Activated naive CD4-positive, alpha-beta T cell treated with anti-CD3 and anti-CD28 coated beads, Interleukin-2, amount 50 U/mL, for 24 hours (primary cell): ENCODE measurements around the gene RGS7.

Experiments used
- H3K27ac Mint-ChIP-seq: one replicate; pipeline ENCODE4 v1.8.0; 2021; ENCODE audit warnings: mild to moderate bottlenecking, mixed read lengths
- H3K27me3 Mint-ChIP-seq: one replicate; pipeline ENCODE4 v1.8.0; 2021; ENCODE audit warnings: mixed read lengths
- H3K36me3 Mint-ChIP-seq: one replicate; pipeline ENCODE4 v1.8.0; 2021; ENCODE audit warnings: mixed read lengths
- H3K4me1 Mint-ChIP-seq: one replicate; pipeline ENCODE4 v1.8.0; 2021; ENCODE audit warnings: mixed read lengths
- H3K4me3 Mint-ChIP-seq: one replicate; pipeline ENCODE4 v1.8.0; 2021; ENCODE audit warnings: mild to moderate bottlenecking, mixed read lengths
- H3K9me3 Mint-ChIP-seq: one replicate; pipeline ENCODE4 v1.8.0; 2021; ENCODE audit warnings: mixed read lengths

RGS7 gene

DNA sequence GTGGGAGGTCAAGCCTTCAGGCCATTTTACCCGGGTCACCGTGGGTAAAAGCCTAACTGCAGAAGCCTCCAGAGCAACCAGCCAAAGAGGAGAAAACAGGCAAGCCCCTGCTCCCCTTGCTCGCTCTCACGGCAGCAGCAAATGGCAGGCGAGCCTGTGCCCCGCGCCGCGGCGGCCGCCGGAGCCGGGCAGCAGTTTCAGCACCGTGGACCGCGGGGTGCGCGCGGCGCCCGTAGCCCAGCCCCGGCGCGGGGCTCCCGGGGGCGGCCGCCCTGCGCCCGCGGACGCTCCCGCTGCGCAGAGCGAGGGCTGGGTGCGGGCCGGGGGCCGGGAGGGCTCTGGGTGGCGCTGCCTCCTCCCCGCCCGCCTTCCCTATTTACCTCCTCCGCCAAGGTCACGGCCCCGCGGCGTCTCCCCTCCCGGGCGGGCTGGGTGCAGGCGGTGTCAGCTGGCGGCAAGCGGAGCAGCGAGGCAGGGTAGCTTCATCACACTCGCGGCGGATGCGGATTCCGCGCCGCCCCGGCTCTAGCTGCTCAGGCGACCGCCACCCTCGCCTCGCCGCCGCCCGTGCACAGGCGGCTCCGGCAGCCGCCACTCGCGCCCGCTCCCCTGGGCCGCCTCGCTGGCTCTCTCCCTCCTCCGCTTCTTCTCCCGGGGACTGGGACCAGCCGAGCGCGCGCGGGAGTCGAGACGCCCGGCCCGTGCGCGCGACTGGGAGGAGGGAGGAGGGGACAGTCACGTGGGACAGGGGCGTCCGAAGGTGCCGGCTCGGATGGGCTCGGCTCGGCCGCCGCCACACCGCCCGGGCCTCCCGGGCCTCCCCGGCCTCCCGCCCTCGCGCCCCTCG lies at the start of gene RGS7:
TSS of gene RGS7 (minus strand) at position 687 of the 847 bp plus-strand sequence.
- Mint-ChIP-seq H3K4me1 (peaks cover 8% of the 10 kb centered on the region), H3K27me3 (peaks cover 24% of the 10 kb centered on the region), H3K27ac (no peak within 1 kb of the TSS), H3K9me3 (no peaks in the 10 kb centered on the region), H3K36me3 (no peaks in the 10 kb centered on the region), H3K4me3 (peak within 1 kb of the TSS; percentile 53)

DNA sequence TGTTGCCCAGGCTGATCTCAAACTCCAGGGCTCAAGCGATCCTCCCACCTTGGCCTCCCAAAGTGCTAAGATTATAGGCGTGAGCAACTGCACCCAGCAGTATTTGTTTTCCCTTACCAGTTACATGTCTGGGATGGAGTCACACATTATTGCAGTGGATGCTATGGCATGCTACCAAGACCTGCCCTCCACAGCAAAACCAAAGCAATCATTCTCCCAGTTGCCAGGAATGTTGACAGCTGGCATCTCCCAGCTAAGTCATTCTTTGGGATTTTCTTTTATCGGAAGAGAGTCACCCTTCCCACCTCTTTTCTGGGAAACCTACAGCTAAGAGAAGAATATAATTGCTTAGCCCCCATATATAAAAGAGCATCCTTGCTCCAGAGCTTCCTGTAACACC lies 49.4 kb upstream of the RGS7 start:
- no peaks in the 10 kb centered on the region for H3K4me1 Mint-ChIP-seq
- no peaks in the 10 kb centered on the region for H3K36me3 Mint-ChIP-seq
- no peak overlapping the region for H3K27ac Mint-ChIP-seq
- H3K4me3 Mint-ChIP-seq, result no peak overlapping the region
- peaks cover 5% of the 10 kb centered on the region for H3K27me3 Mint-ChIP-seq
- peaks cover 5% of the 10 kb centered on the region for H3K9me3 Mint-ChIP-seq

DNA sequence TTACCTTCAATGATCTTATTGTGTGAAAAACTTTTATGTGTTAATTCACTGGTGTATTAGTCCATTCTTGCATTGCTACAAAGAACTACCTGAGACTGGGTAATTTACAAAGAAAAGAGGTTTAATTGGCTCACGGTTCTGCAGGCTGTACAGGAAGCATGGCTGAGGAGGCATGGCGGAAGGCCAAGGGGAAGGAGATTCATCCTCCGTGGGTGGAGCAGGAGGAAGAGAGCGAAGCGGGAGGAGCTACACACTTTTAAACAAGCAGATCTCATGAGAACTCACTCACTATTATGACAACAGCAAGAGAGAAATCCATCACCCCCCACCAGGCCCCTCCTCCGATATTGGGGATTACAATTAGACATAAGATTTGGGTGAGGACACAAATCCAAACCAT lies 44.2 kb upstream of the RGS7 start:
- Mint-ChIP-seq H3K27me3 (peaks cover 6% of the 10 kb centered on the region), H3K9me3 (no peaks in the 10 kb centered on the region), H3K27ac (no peak overlapping the region), H3K36me3 (no peaks in the 10 kb centered on the region), H3K4me3 (no peak overlapping the region), H3K4me1 (no peaks in the 10 kb centered on the region)

DNA sequence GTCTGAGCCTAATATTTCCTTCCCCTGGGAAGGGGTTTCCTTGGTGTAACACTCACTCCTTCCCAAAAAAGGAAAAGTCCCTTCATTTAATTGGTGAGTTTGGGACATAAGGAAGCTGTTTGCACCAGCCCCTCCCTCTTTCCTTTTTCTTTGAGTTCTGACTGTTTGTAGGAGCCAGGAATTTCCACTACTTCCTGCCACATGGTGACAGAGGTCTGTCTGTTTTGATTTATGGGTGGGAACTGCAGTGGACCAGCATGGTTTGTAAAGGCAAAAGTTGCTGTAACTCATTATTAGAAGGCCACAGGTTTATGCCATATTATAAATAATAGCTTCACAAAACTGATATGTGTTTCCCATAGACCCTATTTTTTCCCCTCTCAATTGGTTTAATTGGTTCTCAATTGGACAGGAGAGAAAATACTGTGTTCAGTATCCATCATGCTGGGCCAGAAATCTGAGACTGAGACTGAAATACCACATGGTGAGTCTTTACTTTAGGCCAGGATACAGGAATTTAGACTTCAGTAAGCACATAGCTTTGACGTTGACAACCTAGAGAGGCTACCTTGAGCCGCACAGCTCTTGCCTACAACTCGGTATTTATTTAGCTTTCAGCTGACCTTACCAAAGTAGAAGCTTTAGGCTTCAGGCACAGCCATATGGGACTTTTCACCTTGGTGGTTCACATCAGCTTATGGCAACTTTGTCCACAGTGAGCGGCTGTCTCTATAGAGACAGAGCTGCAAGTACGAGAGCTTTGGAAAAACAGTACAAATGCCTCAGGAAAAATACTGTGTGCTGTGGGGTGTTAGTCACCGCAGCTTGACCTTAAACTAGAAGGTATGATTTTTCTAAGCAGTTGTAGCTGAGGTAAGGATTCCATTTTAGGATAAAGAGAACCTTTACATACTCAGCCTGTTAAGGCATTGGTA lies 40.0 kb upstream of the RGS7 start:
- Mint-ChIP-seq H3K27ac (no peak overlapping the region), H3K27me3 (peaks cover 10% of the 10 kb centered on the region), H3K36me3 (no peaks in the 10 kb centered on the region), H3K4me1 (no peaks in the 10 kb centered on the region), H3K9me3 (no peaks in the 10 kb centered on the region), H3K4me3 (no peak overlapping the region)

DNA sequence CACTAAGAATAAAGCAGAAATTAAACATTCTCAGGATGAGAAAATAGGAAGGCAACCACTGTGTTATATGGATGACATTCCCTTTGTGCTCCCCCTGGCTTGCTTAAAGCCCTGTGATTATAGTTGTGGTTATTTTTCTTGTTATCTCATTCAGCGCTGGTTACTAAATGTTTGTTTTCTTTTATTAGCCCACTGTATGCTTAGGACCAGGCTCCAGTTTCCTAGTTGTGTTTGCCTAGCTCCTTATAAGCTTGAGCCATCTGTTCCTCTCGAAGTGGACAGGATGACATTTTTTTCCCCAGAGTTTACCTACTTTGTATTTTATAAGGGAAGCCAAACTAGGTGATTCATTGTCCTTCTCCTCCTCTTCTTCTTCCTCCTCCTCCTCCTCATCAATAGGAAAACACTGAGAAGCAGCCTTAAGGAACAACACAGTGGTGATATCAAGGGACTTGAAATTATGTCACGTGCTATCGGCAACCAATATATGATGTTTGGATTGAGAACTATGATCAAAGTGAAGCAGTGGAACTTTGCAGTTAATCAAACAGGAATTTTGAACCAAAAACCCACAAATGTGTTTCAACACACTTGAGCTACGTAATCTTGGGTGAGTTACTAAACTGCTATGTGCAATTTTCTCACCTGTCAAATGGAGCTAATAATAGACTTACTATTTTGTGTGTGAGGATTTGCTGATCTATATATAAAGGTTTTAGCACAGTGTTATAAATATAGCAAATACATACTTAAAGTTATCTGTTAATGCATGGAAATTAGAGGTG lies 35.1 kb upstream of the RGS7 start:
- H3K4me3 Mint-ChIP-seq, result no peak overlapping the region
- H3K9me3 Mint-ChIP-seq, result no peaks in the 10 kb centered on the region
- no peaks in the 10 kb centered on the region for H3K36me3 Mint-ChIP-seq
- H3K27ac Mint-ChIP-seq, result no peak overlapping the region
- H3K4me1 Mint-ChIP-seq, result no peaks in the 10 kb centered on the region
- peaks cover 9% of the 10 kb centered on the region for H3K27me3 Mint-ChIP-seq

DNA sequence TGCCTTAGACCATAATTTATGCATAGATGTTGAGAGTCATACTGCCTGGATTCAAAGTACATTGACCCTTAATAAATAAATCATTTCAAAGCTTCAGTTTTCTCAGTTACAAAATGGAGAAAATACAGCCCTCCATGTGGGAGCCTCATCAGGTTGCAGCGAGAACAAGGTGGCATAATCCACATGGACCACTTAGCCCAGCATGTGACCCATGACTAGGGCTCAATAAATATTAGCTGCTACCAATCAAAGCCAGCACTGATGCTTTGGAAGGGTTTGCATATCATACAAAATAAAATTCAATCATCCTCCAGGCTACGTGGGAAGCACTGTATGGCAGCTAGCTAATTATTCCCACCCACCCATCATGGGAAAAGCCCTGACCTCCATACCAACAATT lies 33.5 kb upstream of the RGS7 start:
- no peaks in the 10 kb centered on the region for H3K9me3 Mint-ChIP-seq
- H3K4me1 Mint-ChIP-seq, result no peaks in the 10 kb centered on the region
- H3K36me3 Mint-ChIP-seq, result no peaks in the 10 kb centered on the region
- peaks cover 6% of the 10 kb centered on the region for H3K27me3 Mint-ChIP-seq
- H3K4me3 Mint-ChIP-seq, result no peak overlapping the region
- no peak overlapping the region for H3K27ac Mint-ChIP-seq

DNA sequence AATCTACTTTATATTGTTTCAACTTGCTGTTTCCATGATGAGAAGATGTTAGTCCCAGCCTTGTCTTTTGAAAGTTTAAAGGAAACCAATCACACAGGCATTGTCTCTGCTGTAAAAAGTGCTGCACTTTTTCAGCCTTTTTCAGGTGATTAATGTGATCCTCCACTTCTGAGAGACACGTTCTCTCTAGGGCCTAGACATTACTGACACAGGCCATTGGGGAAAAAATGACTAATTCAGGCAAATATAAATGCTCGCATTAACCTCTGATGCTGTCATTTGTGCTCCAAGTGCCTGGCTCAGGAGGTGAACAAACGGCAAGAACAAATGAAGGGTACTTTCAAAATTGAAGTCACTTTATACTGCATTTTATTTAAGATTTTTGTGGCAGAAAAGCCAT lies 32.4 kb upstream of the RGS7 start:
- peaks cover 6% of the 10 kb centered on the region for H3K27me3 Mint-ChIP-seq
- H3K4me1 Mint-ChIP-seq, result no peaks in the 10 kb centered on the region
- H3K4me3 Mint-ChIP-seq, result no peak overlapping the region
- H3K36me3 Mint-ChIP-seq, result no peaks in the 10 kb centered on the region
- no peak overlapping the region for H3K27ac Mint-ChIP-seq
- H3K9me3 Mint-ChIP-seq, result no peaks in the 10 kb centered on the region

DNA sequence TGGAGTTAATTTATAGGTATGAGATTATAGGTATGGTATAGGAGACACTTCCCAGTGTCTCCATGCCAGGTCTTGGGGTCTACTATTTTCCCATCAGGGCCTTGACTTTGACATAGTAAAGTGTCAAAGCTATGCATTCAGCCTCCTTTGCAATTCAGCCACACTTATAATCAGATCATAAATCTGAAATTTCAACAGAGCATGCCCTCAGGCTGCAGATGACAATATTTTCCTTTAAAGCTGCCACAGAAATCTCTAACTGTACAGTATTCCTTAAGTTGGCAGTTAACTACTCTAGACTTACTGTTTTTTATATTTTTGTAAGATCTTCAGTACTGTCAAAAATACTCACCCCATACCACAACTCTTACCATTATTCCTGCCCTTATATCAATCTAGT lies 30.2 kb upstream of the RGS7 start:
- H3K36me3 Mint-ChIP-seq, result no peaks in the 10 kb centered on the region
- H3K27me3 Mint-ChIP-seq, result peaks cover 3% of the 10 kb centered on the region
- no peak overlapping the region for H3K27ac Mint-ChIP-seq
- H3K4me1 Mint-ChIP-seq, result no peaks in the 10 kb centered on the region
- no peak overlapping the region for H3K4me3 Mint-ChIP-seq
- no peaks in the 10 kb centered on the region for H3K9me3 Mint-ChIP-seq

DNA sequence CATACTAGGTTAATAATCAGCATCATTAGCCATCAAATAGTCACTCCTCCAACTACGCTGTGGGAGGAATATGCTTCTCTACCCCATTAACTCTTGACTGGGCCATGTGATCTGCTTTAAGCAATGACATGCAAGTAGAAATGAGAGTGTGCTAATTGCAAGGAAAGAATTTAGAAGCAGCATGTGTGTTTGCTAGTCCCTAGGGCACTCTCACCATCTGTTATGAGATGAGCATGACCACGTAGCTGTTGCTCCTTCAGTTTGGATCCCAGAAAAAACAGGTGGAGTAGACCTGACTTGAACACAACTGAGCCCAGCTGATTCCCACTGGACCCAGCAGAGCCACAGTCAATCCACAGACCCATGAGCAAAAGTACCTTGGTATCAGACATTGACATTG lies 19.7 kb upstream of the RGS7 start:
- no peaks in the 10 kb centered on the region for H3K27me3 Mint-ChIP-seq
- no peak overlapping the region for H3K4me3 Mint-ChIP-seq
- no peak overlapping the region for H3K27ac Mint-ChIP-seq
- H3K4me1 Mint-ChIP-seq, result no peaks in the 10 kb centered on the region
- no peaks in the 10 kb centered on the region for H3K36me3 Mint-ChIP-seq
- H3K9me3 Mint-ChIP-seq, result peaks cover 6% of the 10 kb centered on the region

DNA sequence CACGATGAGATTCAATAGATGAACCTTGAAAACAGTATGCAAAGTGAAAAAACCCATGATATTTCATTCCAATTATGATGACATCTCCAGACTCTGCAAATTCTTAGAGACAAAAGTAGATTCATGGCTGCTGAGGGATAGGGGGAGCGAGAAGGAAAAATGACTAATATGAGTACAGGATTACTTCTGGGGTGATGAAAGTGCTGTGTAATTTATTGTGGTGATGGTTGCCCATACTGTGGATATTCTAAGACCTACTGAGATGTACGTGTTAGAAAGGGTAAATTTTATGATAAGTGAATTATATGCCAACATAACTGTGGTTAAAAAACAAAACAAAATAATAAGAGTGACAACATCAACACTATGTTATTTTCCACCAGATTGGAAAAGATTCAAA lies 18.9 kb upstream of the RGS7 start:
- Mint-ChIP-seq H3K4me1 (no peaks in the 10 kb centered on the region), H3K9me3 (peaks cover 6% of the 10 kb centered on the region), H3K36me3 (no peaks in the 10 kb centered on the region), H3K4me3 (no peak overlapping the region), H3K27me3 (peaks cover under 1% of the 10 kb centered on the region), H3K27ac (no peak overlapping the region)

DNA sequence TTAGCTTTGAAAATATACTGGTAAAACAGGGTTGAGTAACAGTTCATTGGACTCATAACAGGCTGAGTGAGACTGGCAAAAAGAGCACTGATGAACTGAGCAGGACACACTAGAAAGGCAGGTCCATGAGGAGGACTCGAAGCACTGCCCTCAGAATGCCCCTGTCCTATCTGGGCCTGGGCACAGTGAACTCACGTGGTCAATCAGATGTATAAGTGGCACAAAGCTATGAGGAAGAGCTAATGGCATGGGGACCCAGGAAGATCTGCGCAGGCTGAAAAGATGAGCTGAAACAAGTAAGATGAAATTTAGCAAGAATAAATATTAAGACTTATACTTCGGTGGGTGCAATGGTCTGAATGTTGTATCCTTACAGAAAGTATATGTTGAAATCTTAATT lies 9.2 kb upstream of the RGS7 start:
- Mint-ChIP-seq H3K4me1 (no peaks in the 10 kb centered on the region), H3K9me3 (peaks cover 18% of the 10 kb centered on the region), H3K36me3 (no peaks in the 10 kb centered on the region), H3K27me3 (peaks cover 4% of the 10 kb centered on the region), H3K4me3 (no peak overlapping the region), H3K27ac (no peak overlapping the region)

DNA sequence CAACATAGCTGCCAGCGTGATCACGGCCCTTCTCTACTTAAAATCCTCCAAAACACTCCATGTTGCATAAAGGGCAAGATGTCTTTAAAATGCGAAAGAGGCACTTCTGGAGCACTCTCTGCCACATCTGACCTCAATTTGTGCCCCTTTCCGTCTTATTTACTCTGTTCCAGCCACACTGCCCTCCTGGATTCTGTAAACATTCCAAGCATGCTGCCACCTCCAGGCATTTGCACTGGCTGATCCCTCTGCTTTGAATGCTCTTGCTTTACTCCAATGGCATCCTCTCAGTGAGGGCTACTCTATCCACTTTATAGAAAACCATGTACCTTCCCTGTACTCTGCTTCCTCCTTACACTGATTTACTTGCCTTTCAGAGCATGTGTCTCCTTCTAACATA lies 5.3 kb upstream of the RGS7 start:
- peaks cover 4% of the 10 kb centered on the region for H3K4me1 Mint-ChIP-seq
- no peaks in the 10 kb centered on the region for H3K36me3 Mint-ChIP-seq
- no peak overlapping the region for H3K27ac Mint-ChIP-seq
- H3K9me3 Mint-ChIP-seq, result peaks cover 18% of the 10 kb centered on the region
- no peak overlapping the region for H3K4me3 Mint-ChIP-seq
- H3K27me3 Mint-ChIP-seq, result peaks cover 15% of the 10 kb centered on the region

DNA sequence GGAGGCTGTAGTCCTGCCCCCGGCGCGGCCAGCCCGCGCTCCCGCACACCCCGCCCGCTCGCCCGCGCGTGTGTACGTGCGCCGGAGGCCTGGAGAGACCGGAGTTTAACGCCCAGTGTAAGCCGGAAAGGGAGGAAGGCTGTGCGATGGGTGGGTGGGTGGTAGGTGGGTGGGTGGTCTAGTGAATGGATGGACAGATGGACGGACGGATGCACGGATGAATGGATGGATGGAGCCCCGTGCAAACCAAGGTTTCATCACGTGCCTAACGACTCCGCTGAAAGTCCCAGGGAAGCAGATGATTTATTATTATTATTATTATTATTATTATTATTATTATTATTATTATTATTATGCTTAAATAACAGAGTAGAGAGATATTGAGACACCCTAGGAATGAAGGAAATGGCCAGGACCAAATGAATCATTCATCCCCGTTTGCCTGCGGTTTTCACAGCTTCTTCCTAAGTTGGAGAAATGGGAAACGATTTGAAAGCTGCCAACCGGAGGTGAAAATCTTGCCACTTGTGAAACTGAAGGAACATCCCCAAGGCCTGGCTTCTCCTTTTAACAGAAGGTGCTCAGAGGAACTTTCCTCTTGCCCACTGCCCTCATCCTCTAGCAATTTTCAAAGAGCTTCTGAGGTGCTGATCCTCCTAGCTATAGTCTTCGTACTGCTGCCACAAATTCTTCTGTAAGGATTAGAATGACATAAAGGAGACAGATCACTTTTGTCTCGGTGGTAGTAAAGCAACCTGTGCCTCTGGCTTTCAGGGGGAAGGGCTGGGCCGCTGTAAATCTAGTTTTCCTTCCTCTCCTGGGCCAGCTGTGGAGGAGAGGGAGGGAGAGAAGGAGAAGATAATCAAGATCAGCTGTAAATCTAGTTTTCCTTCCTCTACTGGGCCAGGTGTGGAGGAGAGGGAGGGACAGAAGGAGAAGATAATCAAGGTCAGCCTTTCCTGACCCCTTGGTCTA lies 648 bp upstream of the RGS7 start:
- peaks cover 27% of the 10 kb centered on the region for H3K27me3 Mint-ChIP-seq
- H3K9me3 Mint-ChIP-seq, result no peaks in the 10 kb centered on the region
- no peak overlapping the region for H3K27ac Mint-ChIP-seq
- no peaks in the 10 kb centered on the region for H3K36me3 Mint-ChIP-seq
- H3K4me1 Mint-ChIP-seq, result peaks cover 8% of the 10 kb centered on the region
- peak overlapping the region; percentile 42 for H3K4me3 Mint-ChIP-seq

DNA sequence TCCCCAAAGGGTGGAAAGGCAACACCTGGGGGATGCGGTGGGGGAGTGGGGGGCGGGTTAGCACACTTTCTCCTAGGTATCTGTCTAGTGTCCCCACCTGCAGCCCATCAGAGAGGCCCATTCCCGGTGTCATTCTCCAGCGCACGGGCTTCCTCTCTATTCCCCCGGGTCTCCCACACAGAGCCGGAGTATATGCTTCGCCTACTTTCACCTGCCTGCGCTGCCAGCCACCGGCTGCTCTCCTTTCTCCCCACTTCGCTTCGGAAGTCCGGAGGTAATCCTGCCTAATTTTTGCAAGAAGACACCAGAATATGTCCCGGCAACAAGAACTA lies 852 bp downstream of the RGS7 start:
- peaks cover 8% of the 10 kb centered on the region for H3K4me1 Mint-ChIP-seq
- peak overlapping the region; percentile 53 for H3K4me3 Mint-ChIP-seq
- H3K27ac Mint-ChIP-seq, result no peak overlapping the region
- H3K9me3 Mint-ChIP-seq, result no peaks in the 10 kb centered on the region
- H3K27me3 Mint-ChIP-seq, result peaks cover 24% of the 10 kb centered on the region
- H3K36me3 Mint-ChIP-seq, result no peaks in the 10 kb centered on the region
